GM12801 (cell line): Measurements from ENCODE around the gene ARHGEF1.

Experiments
- TF ChIP-seq, protein P1 (sequence below): IDR thresholded peaks from one replicate; pipeline ENCODE4 v1.5.1; 2011; ENCODE audit warnings: control low read depth; ENCODE audit not compliant: insufficient read length; ENCODE audit errors: extremely low read depth

The ARHGEF1 gene

GRCh38 chr19:41933693-41934426, 50.9 kb downstream of the ARHGEF1 start:
- TF ChIP-seq, protein P1, sequence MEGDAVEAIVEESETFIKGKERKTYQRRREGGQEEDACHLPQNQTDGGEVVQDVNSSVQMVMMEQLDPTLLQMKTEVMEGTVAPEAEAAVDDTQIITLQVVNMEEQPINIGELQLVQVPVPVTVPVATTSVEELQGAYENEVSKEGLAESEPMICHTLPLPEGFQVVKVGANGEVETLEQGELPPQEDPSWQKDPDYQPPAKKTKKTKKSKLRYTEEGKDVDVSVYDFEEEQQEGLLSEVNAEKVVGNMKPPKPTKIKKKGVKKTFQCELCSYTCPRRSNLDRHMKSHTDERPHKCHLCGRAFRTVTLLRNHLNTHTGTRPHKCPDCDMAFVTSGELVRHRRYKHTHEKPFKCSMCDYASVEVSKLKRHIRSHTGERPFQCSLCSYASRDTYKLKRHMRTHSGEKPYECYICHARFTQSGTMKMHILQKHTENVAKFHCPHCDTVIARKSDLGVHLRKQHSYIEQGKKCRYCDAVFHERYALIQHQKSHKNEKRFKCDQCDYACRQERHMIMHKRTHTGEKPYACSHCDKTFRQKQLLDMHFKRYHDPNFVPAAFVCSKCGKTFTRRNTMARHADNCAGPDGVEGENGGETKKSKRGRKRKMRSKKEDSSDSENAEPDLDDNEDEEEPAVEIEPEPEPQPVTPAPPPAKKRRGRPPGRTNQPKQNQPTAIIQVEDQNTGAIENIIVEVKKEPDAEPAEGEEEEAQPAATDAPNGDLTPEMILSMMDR, result no peak

DNA sequence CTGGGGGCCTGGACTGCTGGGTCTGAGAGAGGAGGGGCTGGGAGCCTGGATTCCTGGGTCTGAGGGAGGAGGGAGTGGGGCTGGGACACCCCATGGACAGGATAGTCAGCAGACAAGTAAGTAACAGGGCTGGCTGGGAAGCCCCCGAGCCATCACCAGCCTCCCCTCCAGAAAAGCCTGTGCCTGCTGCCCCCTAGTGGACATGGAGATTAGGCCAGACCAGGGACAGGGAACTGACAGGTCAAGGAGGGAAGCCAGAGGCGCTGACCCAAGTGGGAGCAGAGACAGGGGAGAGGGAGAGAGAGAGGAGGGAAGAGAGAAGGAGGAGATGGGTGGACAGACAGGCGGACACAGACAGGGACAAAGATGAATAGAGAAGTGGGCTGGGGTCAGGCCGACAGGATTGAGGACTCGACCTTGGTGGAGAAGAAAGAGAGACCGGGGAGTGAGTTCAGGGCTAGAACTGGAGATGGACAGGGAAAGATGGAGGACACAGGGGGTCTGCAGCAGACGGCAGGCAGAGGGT, 51.9 kb downstream of the ARHGEF1 start:
- TF ChIP-seq, protein P1, result no peak

DNA sequence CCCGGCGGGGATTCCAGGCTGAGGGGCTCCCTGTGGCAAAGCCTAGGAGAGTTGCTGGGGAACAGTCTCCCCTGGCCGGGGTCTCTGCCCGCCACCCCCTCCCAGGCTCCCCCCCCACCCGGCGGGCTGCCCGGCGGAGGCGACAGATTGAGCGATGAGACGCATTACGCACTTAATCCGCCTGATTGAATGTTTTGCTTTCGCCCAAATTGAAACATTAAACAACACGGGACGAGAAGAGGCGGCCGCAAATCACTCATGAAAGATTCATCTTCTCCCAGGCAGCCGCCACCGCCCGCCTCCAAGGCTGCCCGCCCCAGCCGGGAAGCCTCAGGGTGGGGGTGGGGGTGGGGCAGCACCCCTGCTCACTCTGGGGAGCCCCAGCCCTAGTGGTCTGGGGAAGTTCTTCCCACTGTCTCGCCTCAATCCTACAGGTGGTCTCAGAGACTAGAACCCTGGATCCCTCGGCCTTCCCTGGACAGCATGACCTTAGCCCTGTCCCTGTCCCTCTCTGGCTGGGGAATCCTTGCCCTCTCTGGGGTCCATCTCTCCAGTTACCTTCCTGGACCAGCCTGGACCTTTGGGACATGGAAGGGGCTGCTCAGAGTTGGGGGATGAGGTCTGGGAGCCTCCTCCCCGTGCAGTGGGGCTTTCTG, 52.9 kb downstream of the ARHGEF1 start:
- TF ChIP-seq, protein P1, result no peak

GRCh38 chr19:41936416-41936850, 53.4 kb downstream of the ARHGEF1 start:
- TF ChIP-seq, protein P1, result no peak

GRCh38 chr19:41936961-41937360, 54.0 kb downstream of the ARHGEF1 start:
- TF ChIP-seq, protein P1, result no peak

- TF ChIP-seq, protein P1, result no peak
Measured at GRCh38 chr19:41937525-41938468, 54.8 kb downstream of the ARHGEF1 start.
